ENCODE data around the gene LRBA. TPM values are rescaled to one million over a fixed set of nuclear protein-coding genes. Genes with fewer than 3 reads are reported as not detected.

Gene LRBA
- total RNA-seq, 6 experiments from 2014 or later: 13.6 to 17.6 (median 15.0) TPM

DNA sequence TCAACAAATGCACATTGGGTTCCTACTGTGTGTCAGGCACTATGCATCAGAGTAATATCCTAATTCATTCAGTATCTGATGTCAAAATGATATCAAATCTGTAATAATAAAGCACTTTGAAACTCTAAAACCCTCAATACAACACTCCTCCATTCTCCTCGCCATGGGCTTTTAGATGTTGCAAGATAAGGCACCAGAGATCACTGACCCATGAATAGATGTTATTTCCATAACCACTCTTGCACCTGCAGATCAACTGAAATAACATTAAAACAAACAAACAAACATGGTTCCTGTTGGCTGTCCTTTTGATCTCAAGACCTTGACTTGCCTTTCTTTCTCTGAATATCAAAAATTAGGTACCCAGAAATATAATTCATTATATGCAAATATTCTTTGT, 333.0 kb downstream of the LRBA start:
- H3K4me3 Mint-ChIP-seq: no peak overlapping the region
- H3K4me1 Mint-ChIP-seq (ENCODE audit: low read depth): peaks cover 23% of the 10 kb centered on the region
- H3K27ac Mint-ChIP-seq: no peak overlapping the region
- H3K36me3 Mint-ChIP-seq (ENCODE audit: low read depth): no peaks in the 10 kb centered on the region
- H3K9me3 Mint-ChIP-seq: no peaks in the 10 kb centered on the region
- H3K27me3 Mint-ChIP-seq (ENCODE audit: insufficient read depth): no peaks in the 10 kb centered on the region
- TF ChIP-seq, protein P1, sequence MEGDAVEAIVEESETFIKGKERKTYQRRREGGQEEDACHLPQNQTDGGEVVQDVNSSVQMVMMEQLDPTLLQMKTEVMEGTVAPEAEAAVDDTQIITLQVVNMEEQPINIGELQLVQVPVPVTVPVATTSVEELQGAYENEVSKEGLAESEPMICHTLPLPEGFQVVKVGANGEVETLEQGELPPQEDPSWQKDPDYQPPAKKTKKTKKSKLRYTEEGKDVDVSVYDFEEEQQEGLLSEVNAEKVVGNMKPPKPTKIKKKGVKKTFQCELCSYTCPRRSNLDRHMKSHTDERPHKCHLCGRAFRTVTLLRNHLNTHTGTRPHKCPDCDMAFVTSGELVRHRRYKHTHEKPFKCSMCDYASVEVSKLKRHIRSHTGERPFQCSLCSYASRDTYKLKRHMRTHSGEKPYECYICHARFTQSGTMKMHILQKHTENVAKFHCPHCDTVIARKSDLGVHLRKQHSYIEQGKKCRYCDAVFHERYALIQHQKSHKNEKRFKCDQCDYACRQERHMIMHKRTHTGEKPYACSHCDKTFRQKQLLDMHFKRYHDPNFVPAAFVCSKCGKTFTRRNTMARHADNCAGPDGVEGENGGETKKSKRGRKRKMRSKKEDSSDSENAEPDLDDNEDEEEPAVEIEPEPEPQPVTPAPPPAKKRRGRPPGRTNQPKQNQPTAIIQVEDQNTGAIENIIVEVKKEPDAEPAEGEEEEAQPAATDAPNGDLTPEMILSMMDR (IDR thresholded peaks at IDR 0.05): no peak
- DNase-seq: no peak

DNA sequence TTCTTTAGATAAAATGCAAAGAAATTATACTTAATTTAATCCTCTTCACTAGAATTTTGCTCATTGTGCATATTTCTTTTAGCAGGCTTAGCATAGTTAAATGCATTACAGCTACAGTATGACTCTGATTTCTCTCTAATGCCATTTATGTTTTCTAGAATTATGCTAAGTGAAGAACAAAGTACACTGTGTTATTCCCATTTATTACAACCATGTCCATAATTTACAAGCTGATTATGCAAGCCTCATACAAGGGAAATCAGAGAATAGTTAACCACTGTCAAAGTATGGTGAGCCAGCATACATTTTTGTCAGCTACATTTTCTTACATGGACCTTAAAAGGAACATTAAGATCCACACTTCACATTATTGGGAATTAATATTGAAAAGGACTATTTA, 334.0 kb downstream of the LRBA start:
- no peak overlapping the region for H3K4me3 Mint-ChIP-seq
- H3K4me1 Mint-ChIP-seq (ENCODE audit: low read depth): peaks cover 23% of the 10 kb centered on the region

DNA sequence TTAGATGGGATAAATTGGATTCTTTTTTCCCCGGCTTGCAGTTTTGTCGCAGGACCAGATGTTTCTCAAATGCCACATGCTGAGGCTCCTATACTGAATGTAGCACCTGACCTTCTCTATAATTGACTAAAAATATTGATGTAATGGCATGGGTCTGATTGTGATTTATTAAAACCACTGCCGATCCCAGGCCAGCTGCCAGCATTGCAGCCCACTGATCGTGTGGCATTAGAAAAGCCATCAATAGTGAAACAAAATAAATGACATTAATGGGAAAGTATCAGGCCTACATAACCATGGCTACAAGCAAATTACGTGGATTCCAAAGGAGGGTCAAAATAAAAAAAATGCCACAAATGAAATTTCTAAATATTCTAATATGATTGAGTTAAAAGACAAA, 334.4 kb downstream of the LRBA start:
- H3K9me3 Mint-ChIP-seq: no peaks in the 10 kb centered on the region
- no peaks in the 10 kb centered on the region for H3K27me3 Mint-ChIP-seq (ENCODE audit: insufficient read depth)
- H3K4me1 Mint-ChIP-seq (ENCODE audit: low read depth): peaks cover 23% of the 10 kb centered on the region
- no peaks in the 10 kb centered on the region for H3K36me3 Mint-ChIP-seq (ENCODE audit: low read depth)
- TF ChIP-seq, protein P1 (IDR thresholded peaks at IDR 0.05): no peak
- H3K27ac Mint-ChIP-seq: no peak overlapping the region
- DNase-seq: no peak
- no peak overlapping the region for H3K4me3 Mint-ChIP-seq

More for the DNA sequence above, 334.0 kb downstream of the LRBA start:
- no peak overlapping the region for H3K27ac Mint-ChIP-seq
- no peaks in the 10 kb centered on the region for H3K9me3 Mint-ChIP-seq
- DNase-seq: no peak
- TF ChIP-seq, protein P1 (IDR thresholded peaks at IDR 0.05): no peak
- no peaks in the 10 kb centered on the region for H3K36me3 Mint-ChIP-seq (ENCODE audit: low read depth)
- H3K27me3 Mint-ChIP-seq (ENCODE audit: insufficient read depth): no peaks in the 10 kb centered on the region

DNA sequence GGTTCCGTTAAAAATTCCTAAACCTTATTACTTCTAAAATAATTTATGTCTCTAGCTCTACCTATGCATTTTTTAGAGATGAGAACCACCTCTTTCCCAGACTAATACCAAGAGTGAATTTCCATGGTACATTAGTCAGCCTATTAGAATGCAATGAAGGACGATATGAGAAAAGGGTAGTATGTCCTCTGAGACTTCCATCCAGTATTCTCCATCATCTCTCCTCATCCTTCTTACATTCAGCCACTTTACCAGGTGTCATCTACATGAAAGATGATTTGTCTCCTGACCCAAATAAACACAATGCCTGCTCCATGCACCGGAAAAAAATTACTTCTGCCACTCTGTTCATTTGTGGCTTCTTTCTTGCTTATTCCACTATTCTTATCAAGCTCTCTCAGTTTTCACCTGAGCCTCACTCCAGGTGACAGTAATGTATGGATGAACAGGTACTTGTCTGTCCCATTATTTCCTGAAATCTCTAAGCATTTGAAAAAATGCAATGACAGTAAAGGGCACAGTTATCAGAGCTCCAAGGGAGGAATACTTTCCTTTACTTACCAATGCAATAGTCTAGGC, 335.2 kb downstream of the LRBA start:
- TF ChIP-seq, protein P1 (IDR thresholded peaks at IDR 0.05): no peak
- H3K4me1 Mint-ChIP-seq (ENCODE audit: low read depth): peaks cover 23% of the 10 kb centered on the region
- H3K4me3 Mint-ChIP-seq: peak overlapping the region; percentile 88
- no peaks in the 10 kb centered on the region for H3K27me3 Mint-ChIP-seq (ENCODE audit: insufficient read depth)
- DNase-seq: peak; percentile 37
- H3K36me3 Mint-ChIP-seq (ENCODE audit: low read depth): no peaks in the 10 kb centered on the region
- H3K27ac Mint-ChIP-seq: peak overlapping the region; percentile 89
- H3K9me3 Mint-ChIP-seq: no peaks in the 10 kb centered on the region

DNA sequence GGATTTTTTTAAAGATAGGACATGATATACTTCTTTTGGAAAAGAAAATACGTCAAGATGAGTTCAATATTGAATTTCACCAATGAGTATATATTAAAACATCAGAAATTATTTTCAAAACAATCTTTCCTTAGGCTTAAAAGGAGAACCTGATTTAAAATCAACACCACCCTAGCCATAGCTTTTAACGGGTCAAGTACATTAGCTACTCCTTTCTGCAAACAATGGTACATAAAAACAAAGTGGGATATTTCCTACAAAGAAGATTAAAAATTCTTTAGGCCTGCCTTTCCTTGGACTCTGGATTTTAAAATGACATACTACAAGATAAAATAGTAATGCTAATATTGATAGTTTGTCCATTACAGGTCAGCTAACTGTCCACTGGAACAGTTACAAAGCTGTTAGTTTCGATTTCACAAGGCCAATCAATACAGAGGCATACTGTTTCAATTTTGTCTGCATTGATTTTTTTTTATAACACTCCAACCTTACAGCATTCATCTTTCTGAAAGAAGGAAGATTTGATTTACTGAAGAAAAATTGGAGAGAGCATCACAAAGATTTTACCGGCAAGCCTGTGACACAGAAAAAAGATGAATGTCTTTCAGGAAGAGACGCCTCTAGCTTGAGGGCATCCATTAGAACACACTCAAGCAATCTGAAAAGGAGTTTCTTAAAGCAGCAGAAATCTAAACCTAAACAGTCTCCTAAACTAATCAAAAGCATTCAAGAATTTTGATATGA, 335.9 kb downstream of the LRBA start:
- TF ChIP-seq, protein P1 (IDR thresholded peaks at IDR 0.05): no peak
- Mint-ChIP-seq H3K4me3 (peak overlapping the region; percentile 88), H3K27ac (peak overlapping the region; percentile 89), H3K4me1 (ENCODE audit: low read depth) (peaks cover 23% of the 10 kb centered on the region), H3K9me3 (no peaks in the 10 kb centered on the region), H3K36me3 (ENCODE audit: low read depth) (no peaks in the 10 kb centered on the region), H3K27me3 (ENCODE audit: insufficient read depth) (no peaks in the 10 kb centered on the region)
- no peak for DNase-seq

All from HFFc6 (cell line).